Measurements from ENCODE around the gene NPC1L1. TPM values are rescaled to one million over a fixed set of nuclear protein-coding genes. Genes with fewer than 3 reads are reported as not detected.
A peak's percentile ranks its signal among the peaks of the same experiment; 100 is the strongest.
"Not testable (repeated sequence)": the region's sequence is repeated elsewhere in the genome, so short reads cannot be mapped to it uniquely, and the experiment has no call there.

NPC1L1 gene
- total RNA-seq, 1 donor from 2014 or later, result not detected

GRCh38 chr7:44565097-44565794 is 24.1 kb upstream of the NPC1L1 start:
- peaks cover 66% of the 10 kb centered on the region for H3K36me3 Mint-ChIP-seq (ENCODE audit: low read depth)
- no peak overlapping the region for H3K4me3 Mint-ChIP-seq
- peak; percentile 98 for ATAC-seq (ENCODE audit: low read depth)
- POLR2A ChIA-PET, result interaction anchor here (0.5 to 2.4 kb wide), 7 partner anchors 9 to 282 kb away, joined by 3 to 17 read pairs (median 5); partner anchors contain the start of genes DDX56, H2AZ2, NUDCD3 and OGDH
- peak; percentile 63 for DNase-seq
- no peaks in the 10 kb centered on the region for H3K27me3 Mint-ChIP-seq
- no peaks in the 10 kb centered on the region for H3K9me3 Mint-ChIP-seq
- CTCF ChIA-PET, result interaction anchor here (0.6 to 3.1 kb wide), 20 partner anchors 9 to 571 kb away, joined by 3 to 23 read pairs (median 4); partner anchors contain the start of genes DDX56, H2AZ2, NUDCD3 and TMED4
- H3K27ac Mint-ChIP-seq, result peak overlapping the region; percentile 50
- intact Hi-C loops (cut with micrococcal nuclease), result loop anchor here (1.0 to 2.0 kb wide), 4 partner anchors 74 to 484 kb away; partner anchors contain the start of gene NUDCD3
- H3K4me1 Mint-ChIP-seq, result no peaks in the 10 kb centered on the region
- TF ChIP-seq, protein P1, sequence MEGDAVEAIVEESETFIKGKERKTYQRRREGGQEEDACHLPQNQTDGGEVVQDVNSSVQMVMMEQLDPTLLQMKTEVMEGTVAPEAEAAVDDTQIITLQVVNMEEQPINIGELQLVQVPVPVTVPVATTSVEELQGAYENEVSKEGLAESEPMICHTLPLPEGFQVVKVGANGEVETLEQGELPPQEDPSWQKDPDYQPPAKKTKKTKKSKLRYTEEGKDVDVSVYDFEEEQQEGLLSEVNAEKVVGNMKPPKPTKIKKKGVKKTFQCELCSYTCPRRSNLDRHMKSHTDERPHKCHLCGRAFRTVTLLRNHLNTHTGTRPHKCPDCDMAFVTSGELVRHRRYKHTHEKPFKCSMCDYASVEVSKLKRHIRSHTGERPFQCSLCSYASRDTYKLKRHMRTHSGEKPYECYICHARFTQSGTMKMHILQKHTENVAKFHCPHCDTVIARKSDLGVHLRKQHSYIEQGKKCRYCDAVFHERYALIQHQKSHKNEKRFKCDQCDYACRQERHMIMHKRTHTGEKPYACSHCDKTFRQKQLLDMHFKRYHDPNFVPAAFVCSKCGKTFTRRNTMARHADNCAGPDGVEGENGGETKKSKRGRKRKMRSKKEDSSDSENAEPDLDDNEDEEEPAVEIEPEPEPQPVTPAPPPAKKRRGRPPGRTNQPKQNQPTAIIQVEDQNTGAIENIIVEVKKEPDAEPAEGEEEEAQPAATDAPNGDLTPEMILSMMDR (IDR thresholded peaks at IDR 0.05), result peak; percentile 55

GRCh38 chr7:44564606-44565005 is 23.5 kb upstream of the NPC1L1 start:
- H3K9me3 Mint-ChIP-seq, result no peaks in the 10 kb centered on the region
- DNase-seq (no peak), ATAC-seq (ENCODE audit: low read depth) (no peak)
- POLR2A ChIA-PET, result interaction anchor here (1.1 to 2.4 kb wide), 3 partner anchors 9 to 74 kb away, joined by 3 to 17 read pairs (median 13); partner anchors contain the start of genes DDX56, NUDCD3 and TMED4
- intact Hi-C loops (cut with micrococcal nuclease), result loop anchor here (1.0 to 2.0 kb wide), 4 partner anchors 74 to 483 kb away; partner anchors contain the start of gene NUDCD3
- H3K4me3 Mint-ChIP-seq, result no peak overlapping the region
- H3K27ac Mint-ChIP-seq, result peak overlapping the region; percentile 16
- TF ChIP-seq, protein P1 (IDR thresholded peaks at IDR 0.05), result no peak
- H3K4me1 Mint-ChIP-seq, result no peaks in the 10 kb centered on the region
- CTCF ChIA-PET, result interaction anchor here (0.9 to 3.1 kb wide), 11 partner anchors 9 to 572 kb away, joined by 3 to 23 read pairs (median 5); partner anchors contain the start of genes DDX56, H2AZ2 and NUDCD3
- H3K36me3 Mint-ChIP-seq (ENCODE audit: low read depth), result peaks cover 60% of the 10 kb centered on the region
- H3K27me3 Mint-ChIP-seq, result no peaks in the 10 kb centered on the region

DNA sequence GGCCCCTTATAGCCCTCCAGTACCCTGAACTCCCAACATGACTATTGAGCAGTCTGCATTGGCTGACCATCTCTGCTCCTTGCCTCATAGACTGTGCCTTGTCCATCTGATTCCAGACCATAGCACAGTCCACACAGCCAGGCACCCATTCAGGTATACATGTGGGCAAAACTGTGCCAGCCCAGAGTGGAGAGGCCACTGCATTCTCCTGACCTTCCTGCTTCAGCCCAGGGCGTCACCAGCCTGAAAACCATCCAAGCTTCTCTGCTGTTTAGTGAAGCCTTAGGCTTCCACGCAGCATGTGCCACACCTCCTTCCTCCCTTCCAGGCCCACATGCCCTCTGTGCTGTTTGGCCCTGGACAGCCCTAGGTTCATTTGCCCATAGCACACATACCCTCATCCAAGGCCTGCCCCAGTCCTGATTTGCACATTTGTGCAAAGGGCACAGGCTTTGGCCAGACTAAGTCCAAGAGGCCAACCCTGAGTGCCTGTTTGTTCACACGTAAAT is 22.1 kb upstream of the NPC1L1 start:
- Mint-ChIP-seq H3K27ac (no peak overlapping the region), H3K4me3 (no peak overlapping the region), H3K9me3 (no peaks in the 10 kb centered on the region), H3K27me3 (no peaks in the 10 kb centered on the region), H3K36me3 (ENCODE audit: low read depth) (peaks cover 46% of the 10 kb centered on the region), H3K4me1 (no peaks in the 10 kb centered on the region)
- no peak for DNase-seq
- CTCF ChIA-PET, result no interaction called here
- TF ChIP-seq, protein P1 (IDR thresholded peaks at IDR 0.05), result no peak
- POLR2A ChIA-PET, result no interaction called here
- intact Hi-C loops (cut with micrococcal nuclease), result no loop called here
- no peak for ATAC-seq (ENCODE audit: low read depth)

DNA sequence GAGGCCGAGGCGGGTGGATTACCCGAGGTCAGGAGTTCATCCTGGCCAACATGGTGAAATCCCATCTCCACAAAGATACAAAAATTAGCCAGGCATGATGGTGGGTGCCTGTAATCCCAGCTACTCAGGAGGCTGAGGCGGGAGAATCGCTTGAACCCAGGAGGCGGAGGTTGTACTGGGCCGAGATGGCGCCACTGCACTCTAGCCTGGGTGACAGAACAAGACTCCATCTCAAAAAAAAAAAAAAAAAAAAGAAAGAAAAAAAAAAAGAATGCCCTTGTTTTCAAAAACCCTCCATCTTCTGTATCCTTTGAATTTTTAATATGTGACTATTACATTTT is 21.5 kb upstream of the NPC1L1 start:
- DNase-seq; H3K9me3 Mint-ChIP-seq; ATAC-seq (ENCODE audit: low read depth); POLR2A ChIA-PET; H3K27me3 Mint-ChIP-seq; H3K4me3 Mint-ChIP-seq; intact Hi-C loops (cut with micrococcal nuclease); H3K27ac Mint-ChIP-seq; CTCF ChIA-PET; H3K4me1 Mint-ChIP-seq: not testable (repeated sequence)
- H3K36me3 Mint-ChIP-seq (ENCODE audit: low read depth), result peaks cover 39% of the 10 kb centered on the region

- Mint-ChIP-seq H3K9me3 (no peaks in the 10 kb centered on the region), H3K27ac (no peak overlapping the region), H3K4me1 (no peaks in the 10 kb centered on the region), H3K27me3 (no peaks in the 10 kb centered on the region), H3K36me3 (ENCODE audit: low read depth) (peaks cover 34% of the 10 kb centered on the region), H3K4me3 (no peak overlapping the region)
- intact Hi-C loops (cut with micrococcal nuclease), result no loop called here
- POLR2A ChIA-PET, result no interaction called here
- CTCF ChIA-PET, result no interaction called here
- TF ChIP-seq, protein P1 (IDR thresholded peaks at IDR 0.05), result no peak
- DNase-seq, result no peak
- ATAC-seq (ENCODE audit: low read depth), result no peak
Observed at GRCh38 chr7:44561962-44562621, 21.0 kb upstream of the NPC1L1 start.

Data from activated B cell treated with CpG ODN at 0.5 μM for 24 hours (primary cell).